Pancreas (tissue), 10 donors: Measurements from ENCODE around the gene BGN. TPM values are rescaled to one million over a fixed set of nuclear protein-coding genes. Genes with fewer than 3 reads are reported as not detected.

Experiments used
- ATAC-seq, 4 donors: fragments of 200-7000 bp; cut with Tn5 transposase; one replicate each; pipeline versions ENCODE4 v1.8.0 to v1.9.1; 2020; ENCODE audit warnings: mild to moderate bottlenecking in 4 of 4, moderate library complexity in 4 of 4
- DNase-seq, 6 donors: peaks; one replicate each; pipeline ENCODE4 v3.0.0-alpha.2; 2020
- FAIRE-seq: peaks from 2 replicates; lab custom pipeline; 2012; peaks lifted over from hg19 to GRCh38; lab: Jason Lieb, UNC
- H3K27ac ChIP-seq, 4 donors: fragments of 200-600 bp; sonication (generic); 1 replicate in 3 of 4; 2 replicates in 1 of 4; pipeline versions ENCODE4 v1.5.0 to v1.8.0; 2020
- H3K27me3 ChIP-seq, 4 donors: fragments of 200-600 bp; one replicate each; pipeline ENCODE4 v1.8.0; 2021
- H3K36me3 ChIP-seq, 3 donors: fragments of 200-600 bp; sonication (generic) in 1 of 3; one replicate each; pipeline versions ENCODE4 v1.5.0 to v1.8.0; 2020 to 2021
- H3K4me1 ChIP-seq, 3 donors: fragments of 200-600 bp; one replicate each; pipeline ENCODE4 v1.8.0; 2021
- H3K4me3 ChIP-seq, 4 donors: fragments of 200-600 bp; sonication (generic) in 2 of 4; one replicate each; pipeline versions ENCODE4 v1.5.0 to v1.8.0; 2020 to 2021
- H3K9me3 ChIP-seq, 4 donors: fragments of 200-600 bp; one replicate each; pipeline ENCODE4 v1.8.0; 2021
- CTCF ChIP-seq, 4 donors: fragments of 200-600 bp; sonication (generic) in 3 of 4; IDR thresholded peaks; one replicate each; pipeline versions ENCODE4 v1.5.0 to v1.8.0; 2021; ENCODE audit warnings: antibody characterized with exemption in 4 of 4
- WGBS, 2 donors: extraction: QIAGEN DNeasy Blood & Tissue Kit; methylation state at CpG; one replicate each; pipeline ENCODE4 v1.1.7; 2013; 5-methylcytosine and 5-hydroxymethylcytosine counted together
- intact Hi-C, 3 donors: fragments of 100-400 bp; cut with DNase I; formaldehyde crosslinking; loops; one replicate each; pipeline versions ENCODE4 v1.11.1 to v1.14.2; 2022
- polyA plus RNA-seq, 2 donors: library from polyadenylated mRNA; stranded (reverse); fragments of 200-250 nt; gene quantifications; one replicate each; pipeline ENCODE4 v1.2.3, GENCODE V29; 2013
- total RNA-seq, 6 donors: library from RNA; stranded (reverse); fragmentation: NEBNext Ultra II Directional in 4 of 6; extraction: Animal tissue kit (Norgen Biotek cat#: 25700) in 4 of 6; gene quantifications; one replicate each; pipeline versions ENCODE4 v1.2.1 to v1.2.4, GENCODE V29; 2021 to 2023
- donor health status: healthy with polysubstance abuse.
- donor health status: DM: no; HTN: no; CAD: no; lungs with moderate emphysema.
- donor health status: DM: no; HTN: no; CAD: no.
- donor health status: control.
- donor health status: control.
- donor health status: Bipolar disorder and iron deficiency.
- donor health status: DM: yes; HTN: yes; CAD: no.
- donor health status: DM: no; HTN: no; CAD: no.
- donor health status: DM: no; HTN: no; CAD: no.
- donor health status: DM: yes; HTN: yes; CAD: no.

BGN gene
- total and polyA plus RNA-seq, 8 donors = 4.0 to 113 (median 20.4) TPM

DNA sequence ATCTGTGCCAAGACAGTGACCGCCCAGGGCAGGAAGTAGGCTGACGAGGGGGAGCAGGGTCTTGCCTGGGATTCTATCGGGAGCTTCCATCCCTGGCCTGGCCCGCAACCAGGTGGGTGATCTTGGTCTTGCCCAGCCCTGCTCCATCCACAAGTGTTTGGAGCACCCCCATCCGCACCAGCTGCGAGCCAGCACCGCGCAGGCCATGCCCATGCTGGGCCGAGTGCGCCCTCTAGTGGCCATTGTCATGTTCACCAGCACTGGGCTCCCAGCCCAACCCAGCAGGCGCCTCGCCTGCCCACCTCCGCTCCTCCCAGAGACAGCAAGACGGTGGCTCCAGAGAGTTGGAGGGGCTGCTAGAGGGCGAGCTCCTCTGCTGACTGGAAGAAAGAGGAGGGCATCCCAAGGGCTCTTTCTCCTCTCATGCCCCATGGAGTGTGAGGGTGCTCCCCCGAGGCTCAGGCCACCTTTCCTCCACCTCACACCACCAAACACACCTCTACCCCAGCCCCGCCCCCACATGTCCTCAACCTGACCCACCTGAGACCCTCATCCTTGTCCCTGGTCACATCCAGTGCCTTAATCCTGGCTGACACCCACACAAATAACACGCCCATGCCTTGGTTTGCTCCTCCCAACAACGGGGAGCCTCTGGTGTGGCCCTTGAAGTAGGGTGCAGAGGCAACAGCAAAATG is 12.9 kb downstream of the BGN start:
- no peaks in the 10 kb centered on the region for H3K4me1 ChIP-seq
- ATAC-seq (peak; percentile 91 to 95 (median 94)), FAIRE-seq (no peak), DNase-seq (peak; percentile 60 to 95 (median 86))
- TF ChIP-seq CTCF (IDR thresholded peaks at IDR 0.05) = peak; percentile 88 to 93 (median 91)
- H3K4me3 ChIP-seq = no peak overlapping the region
- no peaks in the 10 kb centered on the region for H3K36me3 ChIP-seq
- H3K27ac ChIP-seq = no peak overlapping the region
- WGBS, 2 donors = 17 to 19% methylated on average over 16 to 19 of the region's 19 CpGs
- H3K9me3 ChIP-seq = no peaks in the 10 kb centered on the region
- H3K27me3 ChIP-seq = no peaks in the 10 kb centered on the region
- intact Hi-C loops = no loop called here

DNA sequence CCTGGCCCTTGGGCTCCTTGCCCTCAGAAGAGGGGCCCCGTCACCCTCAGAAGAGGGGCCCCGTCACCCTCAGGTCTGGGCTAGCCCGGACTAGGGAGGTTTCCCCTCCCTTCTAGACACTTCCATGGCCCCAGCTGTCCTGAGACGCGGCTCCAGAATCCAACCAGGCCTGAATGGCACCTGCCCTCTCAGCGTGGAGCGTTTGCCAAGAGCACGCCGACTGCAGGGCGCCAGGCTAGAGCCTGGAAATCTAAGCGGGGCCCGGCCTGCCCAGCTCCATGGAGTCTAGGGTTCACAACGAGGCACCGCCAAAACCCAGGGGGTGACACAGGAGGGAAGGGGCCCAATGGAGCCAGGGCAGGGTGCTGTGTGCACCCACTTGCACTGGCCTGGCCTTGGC is 14.8 kb downstream of the BGN start:
- ATAC-seq = no peak
- Histone ChIP-seq H3K4me3 (no peak overlapping the region), H3K9me3 (no peaks in the 10 kb centered on the region), H3K4me1 (no peaks in the 10 kb centered on the region), H3K27ac (no peak overlapping the region), H3K27me3 (peaks cover 0 to under 1% (median 0%) of the 10 kb centered on the region in 4 donors), H3K36me3 (no peaks in the 10 kb centered on the region)
- FAIRE-seq = no peak
- TF ChIP-seq CTCF (IDR thresholded peaks at IDR 0.05) = no peak
- DNase-seq = no peak
- 78 to 80% methylated on average over 14 of the region's 14 CpGs for WGBS, 2 donors
- intact Hi-C loops = no loop called here

DNA sequence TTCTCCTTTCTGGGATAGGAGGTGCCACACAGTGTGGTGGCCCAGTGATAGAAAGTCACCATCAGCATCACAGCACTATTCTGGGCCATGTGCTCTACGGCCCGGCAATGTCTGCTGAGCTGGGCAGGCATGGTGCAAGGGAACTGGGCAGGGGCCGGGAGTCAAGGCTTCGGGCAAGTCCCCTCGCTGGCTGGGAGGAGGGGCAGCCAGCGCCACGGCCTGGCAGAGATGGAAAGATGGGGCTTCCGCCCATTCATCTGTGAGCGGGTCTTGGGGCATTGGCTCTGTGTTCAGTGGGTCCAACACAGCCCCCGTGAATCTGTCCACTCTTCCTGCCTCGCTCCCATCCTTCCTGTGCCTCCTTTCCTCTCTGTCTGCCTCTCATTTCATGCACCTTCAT is 15.6 kb downstream of the BGN start:
- Histone ChIP-seq H3K4me1 (no peaks in the 10 kb centered on the region), H3K27me3 (peaks cover 0 to 5% (median 0%) of the 10 kb centered on the region in 4 donors), H3K9me3 (no peaks in the 10 kb centered on the region), H3K27ac (no peak overlapping the region), H3K36me3 (no peaks in the 10 kb centered on the region), H3K4me3 (no peak overlapping the region)
- no peak for FAIRE-seq
- intact Hi-C loops = no loop called here
- TF ChIP-seq CTCF (IDR thresholded peaks at IDR 0.05) = no peak
- 70 to 75% methylated on average over 11 of the region's 11 CpGs for WGBS, 2 donors
- DNase-seq = no peak
- no peak for ATAC-seq

DNA sequence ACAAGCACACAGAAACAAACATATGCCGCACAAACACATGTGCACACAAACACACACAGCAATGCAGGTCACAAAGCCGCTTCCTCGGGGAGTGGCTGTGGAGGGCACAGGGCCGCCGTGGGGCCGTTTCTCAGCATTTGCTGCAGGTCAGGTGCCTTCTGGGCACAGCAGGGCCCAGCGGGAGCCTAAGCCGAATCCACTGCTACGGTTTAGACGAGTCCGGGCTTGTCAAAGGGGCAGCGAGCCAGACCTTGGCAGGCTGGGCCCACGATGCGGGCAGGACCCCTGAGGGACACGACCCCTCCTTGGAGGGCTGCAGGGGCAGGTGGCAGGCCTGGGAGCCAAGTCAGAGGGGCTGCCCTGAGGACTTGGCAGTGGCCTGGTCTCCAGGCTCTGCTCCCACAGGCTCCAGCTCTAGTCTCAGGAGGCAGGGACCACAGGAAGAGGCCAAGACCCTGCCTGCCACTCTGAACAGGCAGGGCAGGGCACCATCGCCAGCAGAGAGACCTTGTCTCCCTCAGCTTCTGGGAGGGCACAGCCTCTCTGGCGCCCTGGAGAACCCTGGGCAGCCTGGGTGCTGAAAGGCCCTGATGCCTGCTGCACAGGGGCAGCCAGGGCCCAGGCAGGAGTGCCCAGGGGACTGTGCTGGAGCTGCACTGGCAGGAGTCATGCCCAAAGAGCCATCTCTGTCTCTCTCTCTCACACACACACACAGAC is 17.2 kb downstream of the BGN start:
- no peak for DNase-seq
- no peak for TF ChIP-seq CTCF (IDR thresholded peaks at IDR 0.05)

GRCh38 chrX:153512501-153512893 is 17.7 kb downstream of the BGN start:
- FAIRE-seq (no peak), ATAC-seq (no peak), DNase-seq (no peak)
- intact Hi-C loops = no loop called here
- Histone ChIP-seq H3K36me3 (no peaks in the 10 kb centered on the region), H3K27me3 (peaks cover 0 to 5% (median 0%) of the 10 kb centered on the region in 4 donors), H3K4me3 (no peak overlapping the region), H3K9me3 (no peaks in the 10 kb centered on the region), H3K27ac (no peak overlapping the region), H3K4me1 (no peaks in the 10 kb centered on the region)
- WGBS, 2 donors = 59 to 70% methylated on average over 3 of the region's 3 CpGs
- no peak for TF ChIP-seq CTCF (IDR thresholded peaks at IDR 0.05)

More for the DNA sequence above, 17.2 kb downstream of the BGN start:
- Histone ChIP-seq H3K4me1 (no peaks in the 10 kb centered on the region), H3K9me3 (no peaks in the 10 kb centered on the region), H3K36me3 (no peaks in the 10 kb centered on the region), H3K4me3 (no peak overlapping the region), H3K27ac (no peak overlapping the region), H3K27me3 (peaks cover 0 to 5% (median 0%) of the 10 kb centered on the region in 4 donors)
- WGBS, 2 donors = 77 to 82% methylated on average over 17 of the region's 17 CpGs
- intact Hi-C loops = no loop called here
- no peak for FAIRE-seq
- no peak for ATAC-seq
